DMS153 (cell line): ENCODE measurements around the gene GTPBP6.

Experiments used
- DNase-seq: peaks from one replicate; lab custom pipeline; 2025; lab: John Stamatoyannopoulos, UW

The GTPBP6 gene

GRCh38 chrX:318739-319578 lies at the start of gene GTPBP6:
GTPBP6 (minus strand) TSS chrX:318796; CDS start chrX:318787, 9 bp downstream.
- DNase-seq, result no peak

- DNase-seq, result no peak
Observed at GRCh38 chrX:367866-368265, 49.3 kb upstream of the GTPBP6 start.

GRCh38 chrX:367349-367748 lies 48.8 kb upstream of the GTPBP6 start:
- no peak for DNase-seq

GRCh38 chrX:363621-364375 lies 45.2 kb upstream of the GTPBP6 start:
- no peak for DNase-seq

GRCh38 chrX:362937-363620 lies 44.5 kb upstream of the GTPBP6 start:
- DNase-seq, result no peak

GRCh38 chrX:362351-362750 lies 43.8 kb upstream of the GTPBP6 start:
- DNase-seq, result no peak

- DNase-seq, result no peak
Observed at GRCh38 chrX:361231-362145, 42.9 kb upstream of the GTPBP6 start.

GRCh38 chrX:360496-361150 lies 42.0 kb upstream of the GTPBP6 start:
- no peak for DNase-seq

- no peak for DNase-seq
Observed at GRCh38 chrX:358651-359143, 40.1 kb upstream of the GTPBP6 start.

- DNase-seq, result no peak
Observed at GRCh38 chrX:357693-358471, 39.3 kb upstream of the GTPBP6 start.

GRCh38 chrX:357035-357692 lies 38.6 kb upstream of the GTPBP6 start:
- DNase-seq, result no peak

GRCh38 chrX:356385-357034 lies 37.9 kb upstream of the GTPBP6 start:
- no peak for DNase-seq

- no peak for DNase-seq
Observed at GRCh38 chrX:355329-356050, 36.9 kb upstream of the GTPBP6 start.

GRCh38 chrX:353566-354535 lies 35.3 kb upstream of the GTPBP6 start:
- no peak for DNase-seq

- no peak for DNase-seq
Observed at GRCh38 chrX:352582-353314, 34.2 kb upstream of the GTPBP6 start.

- no peak for DNase-seq
Observed at GRCh38 chrX:352181-352580, 33.6 kb upstream of the GTPBP6 start.
